Measurements from ENCODE around the gene TMEM170A. TPM values are rescaled to one million over a fixed set of nuclear protein-coding genes. Genes with fewer than 3 reads are reported as not detected.
A peak's percentile ranks its signal among the peaks of the same experiment; 100 is the strongest.

The TMEM170A gene
- total and polyA plus RNA-seq, 2 of the 13 experiments (the other 11 are each of a cell fraction or from before 2014, with no cell fraction given) = 35.7 to 39.7 TPM

GRCh38 chr16:75485230-75486013 lies 20.9 kb upstream of the TMEM170A start (continued):
- TF ChIP-seq THAP8 (CRISPR knock-in tag; IDR thresholded peaks at IDR 0.05; ENCODE audit: borderline replicate concordance) (no peak), ZNF431 (CRISPR knock-in tag; IDR thresholded peaks at IDR 0.05; ENCODE audit: borderline replicate concordance, low read depth) (no peak), EHMT2 (IDR thresholded peaks at IDR 0.05; ENCODE audit: borderline replicate concordance, low read depth, low read length) (no peak), HNF4A (CRISPR knock-in tag; IDR thresholded peaks at IDR 0.05) (peak; percentile 24; the same call in 1 of the 2 replicates)
- TF ChIP-seq, protein P1, sequence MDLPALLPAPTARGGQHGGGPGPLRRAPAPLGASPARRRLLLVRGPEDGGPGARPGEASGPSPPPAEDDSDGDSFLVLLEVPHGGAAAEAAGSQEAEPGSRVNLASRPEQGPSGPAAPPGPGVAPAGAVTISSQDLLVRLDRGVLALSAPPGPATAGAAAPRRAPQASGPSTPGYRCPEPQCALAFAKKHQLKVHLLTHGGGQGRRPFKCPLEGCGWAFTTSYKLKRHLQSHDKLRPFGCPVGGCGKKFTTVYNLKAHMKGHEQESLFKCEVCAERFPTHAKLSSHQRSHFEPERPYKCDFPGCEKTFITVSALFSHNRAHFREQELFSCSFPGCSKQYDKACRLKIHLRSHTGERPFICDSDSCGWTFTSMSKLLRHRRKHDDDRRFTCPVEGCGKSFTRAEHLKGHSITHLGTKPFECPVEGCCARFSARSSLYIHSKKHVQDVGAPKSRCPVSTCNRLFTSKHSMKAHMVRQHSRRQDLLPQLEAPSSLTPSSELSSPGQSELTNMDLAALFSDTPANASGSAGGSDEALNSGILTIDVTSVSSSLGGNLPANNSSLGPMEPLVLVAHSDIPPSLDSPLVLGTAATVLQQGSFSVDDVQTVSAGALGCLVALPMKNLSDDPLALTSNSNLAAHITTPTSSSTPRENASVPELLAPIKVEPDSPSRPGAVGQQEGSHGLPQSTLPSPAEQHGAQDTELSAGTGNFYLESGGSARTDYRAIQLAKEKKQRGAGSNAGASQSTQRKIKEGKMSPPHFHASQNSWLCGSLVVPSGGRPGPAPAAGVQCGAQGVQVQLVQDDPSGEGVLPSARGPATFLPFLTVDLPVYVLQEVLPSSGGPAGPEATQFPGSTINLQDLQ (CRISPR knock-in tag; IDR thresholded peaks at IDR 0.05) = 0 out of 2 replicates have a peak, but pooled peaks have one; percentile 24

GRCh38 chr16:75483222-75483621 lies 18.7 kb upstream of the TMEM170A start:
- in situ Hi-C loops (cut with HindIII; ENCODE audit: extremely low pct_ligation_motif_present, low pct_unique_long_range_greater_than_20kb) (no loop called here), intact Hi-C loops (cut with micrococcal nuclease; ENCODE audit: unreplicated experiment) (no loop called here)
- POLR2A ChIA-PET = no interaction called here
- no peaks in the 10 kb centered on the region for H3K27me3 ChIP-seq (ENCODE audit: control insufficient read depth in 1 of 2, insufficient read depth in 2 of 2, low read length in 2 of 2)
- H3K27ac ChIP-seq (ENCODE audit: extremely low read length, insufficient read depth, low read length) = no peak overlapping the region
- FAIRE-seq = no peak
- H2AFZ ChIP-seq (ENCODE audit: low read length) = no peak overlapping the region
- CTCF ChIA-PET (ENCODE audit: low intra/inter-chr PET ratio, low total read pairs) = no interaction called here
- no TSS peak for BruUV-seq (replicated peaks)
- no peaks in the 10 kb centered on the region for H3K36me3 ChIP-seq (replicated peaks in 1 of 2; ENCODE audit: control insufficient read depth in 1 of 2, insufficient read depth in 2 of 2, low read length in 2 of 2)
- ATAC-seq = no peak
- peaks cover 30% of the 10 kb centered on the region for H3K4me1 ChIP-seq (ENCODE audit: insufficient read depth, low read length)
- WGBS (ENCODE audit: low lambda C conversion rate) = 85% methylated on average over 2 of the region's 2 CpGs
- DNase-seq (ENCODE audit: low spot score) = no peak
- no peaks in the 10 kb centered on the region for H3K9me3 ChIP-seq (ENCODE audit: low read length)
- no peak overlapping the region for H3K9ac ChIP-seq (ENCODE audit: insufficient read depth, low read depth, low read length)
- TF ChIP-seq, protein P2, sequence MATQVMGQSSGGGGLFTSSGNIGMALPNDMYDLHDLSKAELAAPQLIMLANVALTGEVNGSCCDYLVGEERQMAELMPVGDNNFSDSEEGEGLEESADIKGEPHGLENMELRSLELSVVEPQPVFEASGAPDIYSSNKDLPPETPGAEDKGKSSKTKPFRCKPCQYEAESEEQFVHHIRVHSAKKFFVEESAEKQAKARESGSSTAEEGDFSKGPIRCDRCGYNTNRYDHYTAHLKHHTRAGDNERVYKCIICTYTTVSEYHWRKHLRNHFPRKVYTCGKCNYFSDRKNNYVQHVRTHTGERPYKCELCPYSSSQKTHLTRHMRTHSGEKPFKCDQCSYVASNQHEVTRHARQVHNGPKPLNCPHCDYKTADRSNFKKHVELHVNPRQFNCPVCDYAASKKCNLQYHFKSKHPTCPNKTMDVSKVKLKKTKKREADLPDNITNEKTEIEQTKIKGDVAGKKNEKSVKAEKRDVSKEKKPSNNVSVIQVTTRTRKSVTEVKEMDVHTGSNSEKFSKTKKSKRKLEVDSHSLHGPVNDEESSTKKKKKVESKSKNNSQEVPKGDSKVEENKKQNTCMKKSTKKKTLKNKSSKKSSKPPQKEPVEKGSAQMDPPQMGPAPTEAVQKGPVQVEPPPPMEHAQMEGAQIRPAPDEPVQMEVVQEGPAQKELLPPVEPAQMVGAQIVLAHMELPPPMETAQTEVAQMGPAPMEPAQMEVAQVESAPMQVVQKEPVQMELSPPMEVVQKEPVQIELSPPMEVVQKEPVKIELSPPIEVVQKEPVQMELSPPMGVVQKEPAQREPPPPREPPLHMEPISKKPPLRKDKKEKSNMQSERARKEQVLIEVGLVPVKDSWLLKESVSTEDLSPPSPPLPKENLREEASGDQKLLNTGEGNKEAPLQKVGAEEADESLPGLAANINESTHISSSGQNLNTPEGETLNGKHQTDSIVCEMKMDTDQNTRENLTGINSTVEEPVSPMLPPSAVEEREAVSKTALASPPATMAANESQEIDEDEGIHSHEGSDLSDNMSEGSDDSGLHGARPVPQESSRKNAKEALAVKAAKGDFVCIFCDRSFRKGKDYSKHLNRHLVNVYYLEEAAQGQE (IDR thresholded peaks at IDR 0.05; ENCODE audit: borderline replicate concordance in 1 of 2, low read depth in 1 of 2, low read length in 2 of 2) = no peak
- no peak overlapping the region for H3K4me3 ChIP-seq (replicated peaks in 1 of 3; ENCODE audit: insufficient read depth in 1 of 3, low read depth in 2 of 3, low read length in 3 of 3)
- no peaks in the 10 kb centered on the region for H3K79me2 ChIP-seq (ENCODE audit: insufficient read depth, low read length)
- no peaks in the 10 kb centered on the region for H4K20me1 ChIP-seq (ENCODE audit: insufficient read depth, low read length)
- H3K4me2 ChIP-seq (ENCODE audit: low read depth, low read length) = no peak overlapping the region
